Ovary (tissue), 3 donors: ENCODE data around the gene FAM184A.

Experiments
- CTCF ChIP-seq, 3 donors: fragments of 450-650 bp in 2 of 3; fragments of 200-600 bp in 1 of 3; IDR thresholded peaks; one replicate each; pipeline versions ENCODE4 v1.5.1 to v1.8.0; 2016 to 2022; ENCODE audit warnings: antibody characterized with exemption in 3 of 3, mild to moderate bottlenecking in 1 of 3
- EP300 ChIP-seq: sonication (generic); formaldehyde crosslinking; IDR thresholded peaks from one replicate; pipeline ENCODE4 v1.6.1; 2017; ENCODE audit warnings: antibody characterized with exemption
- donor health status: DM: no; HTN: no; CAD: no.

GRCh38 chr6:119030759-119031158 is 47.7 kb downstream of the FAM184A start:
- no peak for TF ChIP-seq CTCF (IDR thresholded peaks at IDR 0.05)
- TF ChIP-seq EP300 = no peak
